ENCODE results near the gene TRMT1. TPM values are rescaled to one million over a fixed set of nuclear protein-coding genes. Genes with fewer than 3 reads are reported as not detected.

TRMT1 gene
- total and polyA plus RNA-seq, 2 of the 8 experiments (the other 6 are each of a cell fraction or from before 2014, with no cell fraction given), result 77.4 to 99.3 TPM

- TF ChIP-seq KDM1A (IDR thresholded peaks at IDR 0.05; ENCODE audit: borderline replicate concordance, low read length) (no peak), EZH2 (IDR thresholded peaks at IDR 0.05; ENCODE audit: low read depth, low read length, severe bottlenecking) (peak; percentile 59), RAD21 (IDR thresholded peaks at IDR 0.05 in 1 of 2, conservative IDR thresholded peaks at IDR 0.05 in 1 of 2; ENCODE audit: low read depth in 2 of 2, low read length in 2 of 2) (no peak), EGR1 (IDR thresholded peaks at IDR 0.05; ENCODE audit: borderline replicate concordance, low read depth, low read length) (no peak), SIX5 (IDR thresholded peaks at IDR 0.05; ENCODE audit: low read depth, low read length) (no peak), CTCF (IDR thresholded peaks at IDR 0.05; ENCODE audit: control extremely low read depth in 1 of 3, insufficient read depth in 1 of 3, low read depth in 1 of 3, low read length in 3 of 3) (peak in 1 of 3 experiments; percentile 11; a peak in 1 of 4 replicates)
- TF ChIP-seq, protein P1, sequence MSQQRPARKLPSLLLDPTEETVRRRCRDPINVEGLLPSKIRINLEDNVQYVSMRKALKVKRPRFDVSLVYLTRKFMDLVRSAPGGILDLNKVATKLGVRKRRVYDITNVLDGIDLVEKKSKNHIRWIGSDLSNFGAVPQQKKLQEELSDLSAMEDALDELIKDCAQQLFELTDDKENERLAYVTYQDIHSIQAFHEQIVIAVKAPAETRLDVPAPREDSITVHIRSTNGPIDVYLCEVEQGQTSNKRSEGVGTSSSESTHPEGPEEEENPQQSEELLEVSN (IDR thresholded peaks at IDR 0.05), result peak; percentile 47; the same call in 1 of the 2 replicates
Observed at GRCh38 chr19:13055213-13056051, 61.1 kb downstream of the TRMT1 start (continued).

Other genes with a start within 250 kb of the TRMT1 start
- 32.9 and 33.2 TPM in 2 replicates for gene DNASE2, start 235.3 kb downstream of the TRMT1 start, total RNA-seq (2021; fragmentation: NEBNext Ultra II Directional; extraction: Animal tissue kit (Norgen Biotek cat#: 25700))
- 48.2 and 58.2 TPM in 2 replicates for gene DNASE2, start 235.3 kb downstream of the TRMT1 start, polyA plus RNA-seq (2011; rRNA removed)
- gene KLF1, start 229.5 kb downstream of the TRMT1 start, total RNA-seq (2021; fragmentation: NEBNext Ultra II Directional; extraction: Animal tissue kit (Norgen Biotek cat#: 25700)), result 0.59 and 0.84 TPM in 2 replicates
- gene KLF1, start 229.5 kb downstream of the TRMT1 start, polyA plus RNA-seq (2011; rRNA removed), result 0.91 and 1.0 TPM in 2 replicates
- 63.8 and 67.3 TPM in 2 replicates for gene GCDH, start 225.6 kb downstream of the TRMT1 start, total RNA-seq (2021; fragmentation: NEBNext Ultra II Directional; extraction: Animal tissue kit (Norgen Biotek cat#: 25700))
- 89.4 and 134 TPM in 2 replicates for gene GCDH, start 225.6 kb downstream of the TRMT1 start, polyA plus RNA-seq (2011; rRNA removed)
- gene SYCE2, start 197.4 kb downstream of the TRMT1 start, total RNA-seq (2021; fragmentation: NEBNext Ultra II Directional; extraction: Animal tissue kit (Norgen Biotek cat#: 25700)), result 0.46 and 0.97 TPM in 2 replicates
- gene SYCE2, start 197.4 kb downstream of the TRMT1 start, polyA plus RNA-seq (2011; rRNA removed), result 0.69 and 0.71 TPM in 2 replicates
- gene FARSA, start 183.0 kb downstream of the TRMT1 start, total RNA-seq (2021; fragmentation: NEBNext Ultra II Directional; extraction: Animal tissue kit (Norgen Biotek cat#: 25700)), result 103 and 108 TPM in 2 replicates
- 61.0 and 100 TPM in 2 replicates for gene FARSA, start 183.0 kb downstream of the TRMT1 start, polyA plus RNA-seq (2011; rRNA removed)
- 1,155 and 1,177 TPM in 2 replicates for gene CALR, start 178.1 kb downstream of the TRMT1 start, total RNA-seq (2021; fragmentation: NEBNext Ultra II Directional; extraction: Animal tissue kit (Norgen Biotek cat#: 25700))
- gene CALR, start 178.1 kb downstream of the TRMT1 start, polyA plus RNA-seq (2011; rRNA removed), result 418 and 591 TPM in 2 replicates
- 73.3 and 76.1 TPM in 2 replicates for gene RAD23A, start 170.9 kb downstream of the TRMT1 start, total RNA-seq (2021; fragmentation: NEBNext Ultra II Directional; extraction: Animal tissue kit (Norgen Biotek cat#: 25700))
- 40.0 and 80.1 TPM in 2 replicates for gene RAD23A, start 170.9 kb downstream of the TRMT1 start, polyA plus RNA-seq (2011; rRNA removed)
- gene GADD45GIP1, start 159.5 kb downstream of the TRMT1 start, total RNA-seq (2021; fragmentation: NEBNext Ultra II Directional; extraction: Animal tissue kit (Norgen Biotek cat#: 25700)), result 42.2 and 45.5 TPM in 2 replicates
- gene GADD45GIP1, start 159.5 kb downstream of the TRMT1 start, polyA plus RNA-seq (2011; rRNA removed), result 42.6 and 58.5 TPM in 2 replicates
- 0.17 and 0.25 TPM in 2 replicates for gene DAND5, start 147.2 kb downstream of the TRMT1 start, total RNA-seq (2021; fragmentation: NEBNext Ultra II Directional; extraction: Animal tissue kit (Norgen Biotek cat#: 25700))
- gene DAND5, start 147.2 kb downstream of the TRMT1 start, polyA plus RNA-seq (2011; rRNA removed), result 0.13 and 0.14 TPM in 2 replicates
- gene NFIX, start 121.3 kb downstream of the TRMT1 start, total RNA-seq (2021; fragmentation: NEBNext Ultra II Directional; extraction: Animal tissue kit (Norgen Biotek cat#: 25700)), result 0.20 and 0.27 TPM in 2 replicates
- 0.03 and 0.08 TPM in 2 replicates for gene NFIX, start 121.3 kb downstream of the TRMT1 start, polyA plus RNA-seq (2011; rRNA removed)
- gene LYL1, start 13.9 kb downstream of the TRMT1 start, total RNA-seq (2021; fragmentation: NEBNext Ultra II Directional; extraction: Animal tissue kit (Norgen Biotek cat#: 25700)), result 0.58 and 0.65 TPM in 2 replicates
- gene LYL1, start 13.9 kb downstream of the TRMT1 start, polyA plus RNA-seq (2011; rRNA removed), result 0.76 and 1.0 TPM in 2 replicates
- 226 and 234 TPM in 2 replicates for gene NACC1, start 1.5 kb upstream of the TRMT1 start, total RNA-seq (2021; fragmentation: NEBNext Ultra II Directional; extraction: Animal tissue kit (Norgen Biotek cat#: 25700))
- gene NACC1, start 1.5 kb upstream of the TRMT1 start, polyA plus RNA-seq (2011; rRNA removed), result 301 and 541 TPM in 2 replicates
- 50.8 and 53.0 TPM in 2 replicates for gene STX10, start 33.6 kb upstream of the TRMT1 start, total RNA-seq (2021; fragmentation: NEBNext Ultra II Directional; extraction: Animal tissue kit (Norgen Biotek cat#: 25700))
- 80.1 and 86.8 TPM in 2 replicates for gene STX10, start 33.6 kb upstream of the TRMT1 start, polyA plus RNA-seq (2011; rRNA removed)
- 137 and 138 TPM in 2 replicates for gene IER2, start 33.7 kb upstream of the TRMT1 start, total RNA-seq (2021; fragmentation: NEBNext Ultra II Directional; extraction: Animal tissue kit (Norgen Biotek cat#: 25700))
- gene IER2, start 33.7 kb upstream of the TRMT1 start, polyA plus RNA-seq (2011; rRNA removed), result 84.5 and 151 TPM in 2 replicates

All from H1 (cell line).